ENCODE measurements around the gene SPATA31C1.

GRCh38 chr9:87950296-87950695, 32.5 kb downstream of the SPATA31C1 start:
- TF ChIP-seq POLR2A (IDR thresholded peaks at IDR 0.05) (no peak), CTCF (IDR thresholded peaks at IDR 0.05) (no peak)

Measured in breast epithelium (tissue), 3 donors.